ENCODE data around the gene NCDN. TPM values are rescaled to one million over a fixed set of nuclear protein-coding genes. Genes with fewer than 3 reads are reported as not detected.

The NCDN gene
- total RNA-seq, 2 experiments from 2014 or later: 22.2 to 30.1 TPM

DNA sequence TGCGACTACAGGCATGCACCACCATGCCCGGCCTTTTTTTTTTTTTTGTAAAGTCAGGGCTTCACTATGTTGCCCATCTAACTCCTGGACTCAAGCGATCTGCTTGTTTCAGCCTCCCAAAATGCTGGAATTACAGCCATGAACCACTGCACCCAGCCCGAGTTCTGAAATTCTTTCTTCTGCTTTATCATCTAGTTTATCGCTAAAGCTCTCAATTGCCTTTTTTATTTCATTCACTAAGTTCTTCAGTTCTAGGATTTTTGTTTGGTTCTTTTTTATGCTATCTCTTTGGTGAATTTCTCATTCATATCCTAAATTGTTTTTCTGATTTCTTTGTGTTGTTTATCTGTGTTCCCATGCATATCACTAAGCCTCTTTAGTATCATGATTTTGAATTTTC, 27.4 kb upstream of the NCDN start:
- peaks cover 37% of the 10 kb centered on the region for H3K36me3 ChIP-seq (ENCODE audit: insufficient read depth, low read length)
- no peaks in the 10 kb centered on the region for H3K4me1 ChIP-seq (ENCODE audit: insufficient read depth, low read length, poor library complexity, severe bottlenecking)
- no TSS peak for BruUV-seq (replicated peaks)
- H3K4me2 ChIP-seq (ENCODE audit: low read length): no peak overlapping the region
- TF ChIP-seq CTCF (conservative IDR thresholded peaks at IDR 0.05; ENCODE audit: low read length) (no peak), EZH2phosphoT487 (IDR thresholded peaks at IDR 0.05; ENCODE audit: borderline replicate concordance, low read depth, low read length) (no peak)
- intact Hi-C loops (cut with micrococcal nuclease; ENCODE audit: unreplicated experiment): no loop called here
- CTCF ChIA-PET (ENCODE audit: unreplicated experiment): no interaction called here
- no peak for DNase-seq (ENCODE audit: low spot score)
- no peaks in the 10 kb centered on the region for H3K79me2 ChIP-seq (ENCODE audit: insufficient read depth, low read depth, low read length)
- no peak overlapping the region for H3K27ac ChIP-seq (ENCODE audit: low read depth, low read length, poor library complexity, severe bottlenecking)
- peaks cover 28% of the 10 kb centered on the region; the same call in 1 of the 2 replicates for H3K9me3 ChIP-seq (ENCODE audit: low read length)
- no peak overlapping the region for H2AFZ ChIP-seq (ENCODE audit: low read length)
- no peak overlapping the region for H3K4me3 ChIP-seq (ENCODE audit: low read depth, low read length, poor library complexity, severe bottlenecking)
- H3K9me2 ChIP-seq (ENCODE audit: insufficient read depth, low read length): no peaks in the 10 kb centered on the region
- no peaks in the 10 kb centered on the region for H4K20me1 ChIP-seq (ENCODE audit: insufficient read depth, low read length)
- POLR2A ChIA-PET: no interaction called here

GRCh38 chr1:35530946-35531345, 26.7 kb upstream of the NCDN start:
- no peak for TF ChIP-seq EZH2phosphoT487 (IDR thresholded peaks at IDR 0.05; ENCODE audit: borderline replicate concordance, low read depth, low read length)
- no peak for TF ChIP-seq CTCF (conservative IDR thresholded peaks at IDR 0.05; ENCODE audit: low read length)
- BruUV-seq (replicated peaks): no TSS peak
- no peak overlapping the region for H3K4me3 ChIP-seq (ENCODE audit: low read depth, low read length, poor library complexity, severe bottlenecking)
- POLR2A ChIA-PET: no interaction called here
- H3K9me3 ChIP-seq (ENCODE audit: low read length): peaks cover 28% of the 10 kb centered on the region; the same call in 1 of the 2 replicates
- H3K27ac ChIP-seq (ENCODE audit: low read depth, low read length, poor library complexity, severe bottlenecking): no peak overlapping the region
- H3K9me2 ChIP-seq (ENCODE audit: insufficient read depth, low read length): no peaks in the 10 kb centered on the region
- no peaks in the 10 kb centered on the region for H3K4me1 ChIP-seq (ENCODE audit: insufficient read depth, low read length, poor library complexity, severe bottlenecking)
- no peak overlapping the region for H3K4me2 ChIP-seq (ENCODE audit: low read length)
- H3K79me2 ChIP-seq (ENCODE audit: insufficient read depth, low read depth, low read length): no peaks in the 10 kb centered on the region
- H3K36me3 ChIP-seq (ENCODE audit: insufficient read depth, low read length): peaks cover 41% of the 10 kb centered on the region
- no peaks in the 10 kb centered on the region for H4K20me1 ChIP-seq (ENCODE audit: insufficient read depth, low read length)
- intact Hi-C loops (cut with micrococcal nuclease; ENCODE audit: unreplicated experiment): no loop called here
- no peak overlapping the region for H2AFZ ChIP-seq (ENCODE audit: low read length)
- no peak for DNase-seq (ENCODE audit: low spot score)
- CTCF ChIA-PET (ENCODE audit: unreplicated experiment): no interaction called here

DNA sequence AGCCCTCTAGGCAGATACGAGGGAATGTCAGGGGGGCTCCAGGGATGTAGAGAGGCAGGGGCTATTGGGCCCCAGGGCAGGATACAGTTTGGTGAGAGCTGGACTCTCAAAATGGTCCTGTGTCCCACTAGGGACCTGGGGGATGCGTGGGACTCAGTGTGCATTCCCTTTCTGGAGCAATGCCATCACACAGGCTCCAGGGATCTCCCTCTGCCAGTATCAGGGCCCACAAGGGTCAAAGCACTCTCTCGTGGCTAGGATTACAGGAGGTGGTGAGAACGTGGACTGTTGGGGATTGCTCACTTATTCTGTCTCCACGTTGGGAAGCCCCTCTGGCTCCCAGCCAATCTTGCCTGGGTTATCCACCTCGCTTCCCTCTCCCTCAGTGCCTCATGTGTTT, 26.2 kb upstream of the NCDN start:
- H3K36me3 ChIP-seq (ENCODE audit: insufficient read depth, low read length): peaks cover 42% of the 10 kb centered on the region
- intact Hi-C loops (cut with micrococcal nuclease; ENCODE audit: unreplicated experiment): no loop called here

More for the DNA sequence above, 26.2 kb upstream of the NCDN start:
- no peak overlapping the region for H2AFZ ChIP-seq (ENCODE audit: low read length)
- H3K9me2 ChIP-seq (ENCODE audit: insufficient read depth, low read length): no peaks in the 10 kb centered on the region
- peaks cover 28% of the 10 kb centered on the region; the same call in 1 of the 2 replicates for H3K9me3 ChIP-seq (ENCODE audit: low read length)
- no peak for TF ChIP-seq CTCF (conservative IDR thresholded peaks at IDR 0.05; ENCODE audit: low read length)
- TF ChIP-seq EZH2phosphoT487 (IDR thresholded peaks at IDR 0.05; ENCODE audit: borderline replicate concordance, low read depth, low read length): no peak
- no peaks in the 10 kb centered on the region for H3K79me2 ChIP-seq (ENCODE audit: insufficient read depth, low read depth, low read length)
- no peak overlapping the region for H3K4me2 ChIP-seq (ENCODE audit: low read length)
- no peaks in the 10 kb centered on the region for H3K4me1 ChIP-seq (ENCODE audit: insufficient read depth, low read length, poor library complexity, severe bottlenecking)
- CTCF ChIA-PET (ENCODE audit: unreplicated experiment): no interaction called here
- no peak for DNase-seq (ENCODE audit: low spot score)
- H3K4me3 ChIP-seq (ENCODE audit: low read depth, low read length, poor library complexity, severe bottlenecking): no peak overlapping the region
- no peak overlapping the region for H3K27ac ChIP-seq (ENCODE audit: low read depth, low read length, poor library complexity, severe bottlenecking)
- BruUV-seq (replicated peaks): no TSS peak
- POLR2A ChIA-PET: no interaction called here
- H4K20me1 ChIP-seq (ENCODE audit: insufficient read depth, low read length): no peaks in the 10 kb centered on the region

Data from OCI-LY7 (cell line).